Stimulated activated naive CD8-positive, alpha-beta T cell treated with anti-CD3 and anti-CD28 coated beads, Interleukin-15, Interleukin-2, amounts not matched to agents 100 U/mL and 50 U/mL, for 24 hours (primary cell): ENCODE measurements around the gene CRAT.

ENCODE experiments used
- ATAC-seq: fragments of 150-1000 bp; cut with Tn5 transposase; one replicate; pipeline ENCODE4 v1.10.0; 2021
- DNase-seq: peaks from one replicate; pipeline ENCODE4 v3.0.0; 2021

Gene CRAT

GRCh38 chr9:129089246-129089645 is 21.3 kb downstream of the CRAT start:
- DNase-seq: no peak
- no peak for ATAC-seq

GRCh38 chr9:129084087-129084486 is 26.5 kb downstream of the CRAT start:
- ATAC-seq (no peak), DNase-seq (no peak)

- no peak for ATAC-seq
- DNase-seq: no peak
Measured at GRCh38 chr9:129081388-129081904, 29.1 kb downstream of the CRAT start.

GRCh38 chr9:129080601-129081387 is 29.8 kb downstream of the CRAT start, which contains the start of gene DOLPP1:
Gene DOLPP1 (plus strand): TSS chr9:129081111. CDS start chr9:129081132, 21 bp downstream.
- ATAC-seq (peak; percentile 98), DNase-seq (peak; percentile 98)

- DNase-seq (no peak), ATAC-seq (no peak)
Measured at GRCh38 chr9:129080298-129080600, 30.3 kb downstream of the CRAT start.

GRCh38 chr9:129079829-129080228 is 30.8 kb downstream of the CRAT start:
- DNase-seq (no peak), ATAC-seq (no peak)

GRCh38 chr9:129078691-129079503 is 31.7 kb downstream of the CRAT start:
- ATAC-seq: no peak
- DNase-seq: no peak

- no peak for ATAC-seq
Measured at GRCh38 chr9:129077236-129077635, 33.4 kb downstream of the CRAT start.

GRCh38 chr9:129076640-129077037 is 34.0 kb downstream of the CRAT start:
- DNase-seq (no peak), ATAC-seq (no peak)

More at GRCh38 chr9:129077236-129077635, 33.4 kb downstream of the CRAT start:
- no peak for DNase-seq

- no peak for ATAC-seq
- no peak for DNase-seq
Measured at GRCh38 chr9:129075996-129076639, 34.5 kb downstream of the CRAT start.

GRCh38 chr9:129074106-129074505 is 36.5 kb downstream of the CRAT start:
- no peak for DNase-seq
- no peak for ATAC-seq

- DNase-seq: no peak
- ATAC-seq: no peak
Measured at GRCh38 chr9:129073404-129073803, 37.2 kb downstream of the CRAT start.

- DNase-seq (no peak), ATAC-seq (no peak)
Measured at GRCh38 chr9:129072171-129072570, 38.4 kb downstream of the CRAT start.

GRCh38 chr9:129071526-129072126 is 39.0 kb downstream of the CRAT start:
- ATAC-seq (no peak), DNase-seq (no peak)

GRCh38 chr9:129070696-129071525 is 39.7 kb downstream of the CRAT start:
- ATAC-seq (no peak), DNase-seq (no peak)

- DNase-seq (no peak), ATAC-seq (no peak)
Measured at GRCh38 chr9:129069862-129070641, 40.5 kb downstream of the CRAT start.

GRCh38 chr9:129068990-129069861 is 41.4 kb downstream of the CRAT start:
- DNase-seq (peak; percentile 71), ATAC-seq (peak; percentile 89)

- DNase-seq: no peak
- no peak for ATAC-seq
Measured at GRCh38 chr9:129068110-129068509, 42.5 kb downstream of the CRAT start.

GRCh38 chr9:129064499-129064908 is 46.1 kb downstream of the CRAT start:
- no peak for ATAC-seq
- DNase-seq: no peak

GRCh38 chr9:129063061-129063460 is 47.5 kb downstream of the CRAT start:
- ATAC-seq: no peak
- DNase-seq: no peak
